K562 (cell line): ENCODE measurements around the gene BBC3. TPM values are rescaled to one million over a fixed set of nuclear protein-coding genes. Genes with fewer than 3 reads are reported as not detected.
A peak's percentile ranks its signal among the peaks of the same experiment; 100 is the strongest.

Experiments used
- AFF4 ChIP-seq: sonication (generic); formaldehyde crosslinking; IDR thresholded peaks from 2 replicates; pipeline ENCODE4 v1.8.0; 2023; ENCODE audit warnings: mild to moderate bottlenecking, missing genetic modification reagents
- CCAR2 ChIP-seq: fragments of 200-400 bp; formaldehyde crosslinking; IDR thresholded peaks from 2 replicates; pipeline ENCODE4 v1.6.1; 2017; ENCODE audit warnings: mild to moderate bottlenecking, low read depth, low read length
- CTCFL ChIP-seq: IDR thresholded peaks from 2 replicates; pipeline ENCODE4 v1.6.1; 2011; ENCODE audit warnings: borderline replicate concordance, low read depth, mild to moderate bottlenecking, moderate library complexity, low read length; ENCODE audit not compliant: insufficient read depth, poor library complexity, severe bottlenecking
- E2F3 ChIP-seq: fragments of 250-450 bp; sonication (Bioruptor Pico); IDR thresholded peaks from 2 replicates; pipeline ENCODE4 v1.4.0; 2020; ENCODE audit warnings: mild to moderate bottlenecking
- E2F6 ChIP-seq, 2 experiments: IDR thresholded peaks; 2 replicates each; pipeline ENCODE4 v1.6.1; 2011; ENCODE audit warnings: borderline replicate concordance in 1 of 2, control low read depth in 1 of 2, low read depth in 1 of 2, low read length in 1 of 2, mild to moderate bottlenecking in 1 of 2, mixed read lengths in 1 of 2, moderate library complexity in 1 of 2; ENCODE audit not compliant: insufficient read depth in 1 of 2, insufficient read length in 1 of 2, poor library complexity in 1 of 2, severe bottlenecking in 1 of 2; ENCODE audit errors: extremely low read depth in 1 of 2
- HDAC8 ChIP-seq: fragments of 450-650 bp; IDR thresholded peaks from 2 replicates; pipeline ENCODE4 v1.6.1; 2016; ENCODE audit warnings: mild to moderate bottlenecking, missing genetic modification characterization, moderate library complexity, missing compliant biosample characterization
- HLTF ChIP-seq: fragments of 450-650 bp; IDR thresholded peaks from 2 replicates; pipeline ENCODE4 v1.6.1; 2016
- HNRNPUL1 ChIP-seq: fragments of 200-400 bp; formaldehyde crosslinking; IDR thresholded peaks from 2 replicates; pipeline ENCODE4 v1.6.1; 2017; ENCODE audit warnings: low read length
- MXD1 ChIP-seq: fragments of 250-450 bp; sonication (Bioruptor Pico); IDR thresholded peaks from 2 replicates; pipeline ENCODE4 v1.8.0; 2021; ENCODE audit warnings: borderline replicate concordance, mild to moderate bottlenecking, moderate library complexity; ENCODE audit not compliant: poor library complexity, severe bottlenecking
- OTX1 ChIP-seq: fragments of 450-650 bp; formaldehyde crosslinking; IDR thresholded peaks from 2 replicates; pipeline ENCODE4 v1.4.0; 2022; ENCODE audit warnings: mild to moderate bottlenecking
- PCBP2 ChIP-seq: fragments of 200-400 bp; formaldehyde crosslinking; IDR thresholded peaks from 2 replicates; pipeline ENCODE4 v1.6.1; 2018; ENCODE audit warnings: low read length, low read depth, mild to moderate bottlenecking, moderate library complexity; ENCODE audit not compliant: poor library complexity, severe bottlenecking
- POLR2AphosphoS5 ChIP-seq: IDR thresholded peaks from 2 replicates; pipeline ENCODE4 v1.6.1; 2011; ENCODE audit warnings: mild to moderate bottlenecking, low read depth, low read length, moderate library complexity; ENCODE audit not compliant: control insufficient read depth, insufficient read depth
- RUNX1 ChIP-seq: sonication (generic); IDR thresholded peaks from 2 replicates; pipeline ENCODE4 v1.6.1; 2016; ENCODE audit warnings: antibody characterized with exemption, low read depth
- TARDBP ChIP-seq: fragments of 450-650 bp; IDR thresholded peaks from 2 replicates; pipeline ENCODE4 v1.6.1; 2016
- ZFX ChIP-seq: sonication (generic); formaldehyde crosslinking; IDR thresholded peaks from 2 replicates; pipeline ENCODE4 v1.8.0; 2022; ENCODE audit warnings: mild to moderate bottlenecking, missing genetic modification reagents, moderate library complexity
- ZNF445 ChIP-seq: fragments of 250-450 bp; sonication (Bioruptor Pico); IDR thresholded peaks from 2 replicates; pipeline ENCODE4 v1.4.0; 2020; ENCODE audit warnings: low read depth, mild to moderate bottlenecking, moderate library complexity
- ZNF584 ChIP-seq: fragments of 200-800 bp; sonication (Bioruptor generic); IDR thresholded peaks from 2 replicates; pipeline ENCODE4 v1.6.1; 2016; ENCODE audit warnings: low read depth, mild to moderate bottlenecking, missing genetic modification characterization, missing compliant biosample characterization
- ZNF586 ChIP-seq: fragments of 450-650 bp; formaldehyde crosslinking; conservative IDR thresholded peaks from 2 replicates; pipeline ENCODE4 v1.4.0; 2020; ENCODE audit warnings: mild to moderate bottlenecking, moderate library complexity
- polyA plus RNA-seq, 8 experiments: library from polyadenylated mRNA; depleted of rRNA in 4 of 8; stranded (reverse) in 5 of 8; unstranded in 3 of 8; fragments of >200 nt; fragmentation: Nextera tagmentation in 2 of 8; fragmentation: Illumina TruSeq in 1 of 8; extraction: Ambion mirVana in 2 of 8; extraction: Trizol in 1 of 8; gene quantifications; 2 replicates each; pipeline versions ENCODE4 v1.2.1 to v1.2.3, GENCODE V29; 2011 to 2014; ENCODE audit warnings: inconsistent platforms in 1 of 8, missing spikeins in 1 of 8
- total RNA-seq, 7 experiments: library from RNA; depleted of rRNA in 6 of 7; stranded (reverse); fragments of >200 nt in 6 of 7; fragmentation: Illumina TruSeq in 2 of 7; extraction: Trizol in 2 of 7; gene quantifications; 2 replicates each; pipeline versions ENCODE4 v1.2.1 to v1.2.3, GENCODE V29; 2011 to 2021; ENCODE audit warnings: low replicate concordance in 1 of 7

The BBC3 gene
- total and polyA plus RNA-seq, 9 of the 15 experiments (the other 6 are each of a cell fraction or from before 2014, with no cell fraction given), result 0.15 to 30.7 (median 4.8) TPM

GRCh38 chr19:47240996-47241918 lies 10.3 kb upstream of the BBC3 start (continued):
- no peak for TF ChIP-seq CTCFL
- 0 out of 2 replicates have a peak, but pooled peaks have one; percentile 33 for TF ChIP-seq POLR2AphosphoS5
- TF ChIP-seq HNRNPUL1, result no peak
- TF ChIP-seq HLTF, result peak; percentile 89
- TF ChIP-seq OTX1, result peak; percentile 62; the same call in 1 of the 2 replicates
- no peak for TF ChIP-seq CCAR2
- no peak for TF ChIP-seq E2F3 (CRISPR knock-in tag)
- TF ChIP-seq MXD1 (CRISPR knock-in tag), result no peak
- TF ChIP-seq ZNF586 (CRISPR knock-in tag), result no peak
- no peak for TF ChIP-seq RUNX1
- TF ChIP-seq PCBP2, result no peak
- no peak for TF ChIP-seq ZNF445 (CRISPR knock-in tag)
- TF ChIP-seq ZNF584 (CRISPR knock-in tag), result peak; percentile 70
- no peak for TF ChIP-seq AFF4 (CRISPR knock-in tag)
- TF ChIP-seq TARDBP, result no peak
- TF ChIP-seq E2F6 (IDR thresholded peaks at IDR 0.05; ENCODE audit: borderline replicate concordance in 1 of 2, extremely low read depth in 1 of 2, insufficient read depth in 1 of 2, insufficient read length in 1 of 2, low read depth in 1 of 2, low read length in 1 of 2, poor library complexity in 1 of 2, severe bottlenecking in 1 of 2), result no peak
- no peak for TF ChIP-seq ZFX
- TF ChIP-seq HDAC8, result 0 out of 2 replicates have a peak, but pooled peaks have one; percentile 26
